Calu3 (cell line): ENCODE data around the gene USH2A. TPM values are rescaled to one million over a fixed set of nuclear protein-coding genes. Genes with fewer than 3 reads are reported as not detected.

Experiments used
- BruUV-seq: library from RNA; stranded (reverse); fragments of 400-500 nt; replicated peaks from 2 replicates; lab custom pipeline; 2021; lab: Mats Ljungman, UMichigan
- CTCF ChIA-PET: fragments of 300-600 bp; sonication (Branson Sonifier 250); formaldehyde crosslinking; loops from one replicate; lab custom pipeline; 2022; ENCODE audit warnings: antibody characterized with exemption; lab: Charles Lee
- DNase-seq: peaks from one replicate; pipeline ENCODE4 v3.0.0; 2022
- H3K27ac Mint-ChIP-seq: one replicate; pipeline ENCODE4 v1.8.0; 2022; ENCODE audit warnings: mixed read lengths; ENCODE audit not compliant: unreplicated experiment
- H3K27me3 Mint-ChIP-seq: one replicate; pipeline ENCODE4 v1.8.0; 2022; ENCODE audit warnings: mixed read lengths; ENCODE audit not compliant: unreplicated experiment
- H3K36me3 Mint-ChIP-seq: one replicate; pipeline ENCODE4 v1.8.0; 2022; ENCODE audit warnings: mild to moderate bottlenecking, moderate library complexity, mixed read lengths; ENCODE audit not compliant: insufficient read depth, unreplicated experiment
- H3K4me1 Mint-ChIP-seq: one replicate; pipeline ENCODE4 v1.8.0; 2022; ENCODE audit warnings: mild to moderate bottlenecking, low read depth, mixed read lengths; ENCODE audit not compliant: unreplicated experiment
- H3K4me3 Mint-ChIP-seq: one replicate; pipeline ENCODE4 v1.8.0; 2022; ENCODE audit warnings: mild to moderate bottlenecking, low read depth, moderate library complexity, mixed read lengths; ENCODE audit not compliant: unreplicated experiment
- H3K9me3 Mint-ChIP-seq: one replicate; pipeline ENCODE4 v1.8.0; 2022; ENCODE audit warnings: low read depth, mixed read lengths; ENCODE audit not compliant: unreplicated experiment
- CTCF ChIP-seq: fragments of 200-600 bp; IDR thresholded peaks from one replicate; pipeline ENCODE4 v1.8.0; 2022; ENCODE audit warnings: antibody characterized with exemption; ENCODE audit not compliant: unreplicated experiment
- intact Hi-C: fragments of 100-400 bp; cut with micrococcal nuclease; formaldehyde crosslinking; loops from one replicate; pipeline ENCODE4 v1.10.0; 2022; ENCODE audit not compliant: unreplicated experiment
- total RNA-seq: library from RNA; stranded (reverse); gene quantifications from 2 replicates; pipeline ENCODE4 v1.2.3, GENCODE V29; 2022

Gene USH2A
- total RNA-seq, 1 experiment from 2014 or later = not detected

GRCh38 chr1:215878843-215879242 is 544.4 kb downstream of the USH2A start:
- H3K27ac Mint-ChIP-seq = no peak overlapping the region
- intact Hi-C loops = no loop called here
- no peaks in the 10 kb centered on the region for H3K9me3 Mint-ChIP-seq
- H3K36me3 Mint-ChIP-seq = no peaks in the 10 kb centered on the region
- no peaks in the 10 kb centered on the region for H3K4me1 Mint-ChIP-seq
- H3K27me3 Mint-ChIP-seq = no peaks in the 10 kb centered on the region
- TF ChIP-seq CTCF = no peak
- no peak overlapping the region for H3K4me3 Mint-ChIP-seq
- BruUV-seq = no TSS peak
- no peak for DNase-seq
- CTCF ChIA-PET = no interaction called here

GRCh38 chr1:215878128-215878527 is 545.1 kb downstream of the USH2A start:
- Mint-ChIP-seq H3K27me3 (no peaks in the 10 kb centered on the region), H3K9me3 (no peaks in the 10 kb centered on the region), H3K4me1 (no peaks in the 10 kb centered on the region), H3K4me3 (no peak overlapping the region), H3K27ac (no peak overlapping the region), H3K36me3 (no peaks in the 10 kb centered on the region)
- CTCF ChIA-PET = no interaction called here
- DNase-seq = no peak
- no TSS peak for BruUV-seq
- intact Hi-C loops = no loop called here
- no peak for TF ChIP-seq CTCF

GRCh38 chr1:215877452-215877951 is 545.7 kb downstream of the USH2A start:
- H3K36me3 Mint-ChIP-seq = no peaks in the 10 kb centered on the region
- BruUV-seq = no TSS peak
- TF ChIP-seq CTCF = no peak
- intact Hi-C loops = no loop called here
- H3K9me3 Mint-ChIP-seq = no peaks in the 10 kb centered on the region
- H3K27me3 Mint-ChIP-seq = no peaks in the 10 kb centered on the region
- no peak overlapping the region for H3K4me3 Mint-ChIP-seq
- H3K4me1 Mint-ChIP-seq = no peaks in the 10 kb centered on the region
- CTCF ChIA-PET = no interaction called here
- DNase-seq = no peak
- no peak overlapping the region for H3K27ac Mint-ChIP-seq

GRCh38 chr1:215875712-215876111 is 547.5 kb downstream of the USH2A start:
- Mint-ChIP-seq H3K4me1 (no peaks in the 10 kb centered on the region), H3K4me3 (no peak overlapping the region), H3K36me3 (no peaks in the 10 kb centered on the region), H3K9me3 (no peaks in the 10 kb centered on the region), H3K27ac (no peak overlapping the region), H3K27me3 (no peaks in the 10 kb centered on the region)
- intact Hi-C loops = no loop called here
- no peak for DNase-seq
- TF ChIP-seq CTCF = no peak
- CTCF ChIA-PET = interaction anchor here (0.6 to 0.7 kb wide), 2 partner anchors 643 to 1859 kb away, joined by 3 to 7 read pairs; no protein-coding TSS in a partner anchor
- no TSS peak for BruUV-seq
